A673 (cell line): Measurements from ENCODE around the gene FGF5. TPM values are rescaled to one million over a fixed set of nuclear protein-coding genes. Genes with fewer than 3 reads are reported as not detected.

Experiments used
- BruUV-seq: library from RNA; stranded (reverse); fragments of 400-500 nt; replicated peaks from 2 replicates; lab custom pipeline; 2021; lab: Mats Ljungman, UMichigan
- CTCF ChIA-PET: fragments of 300-600 bp; sonication (Branson Sonifier 250); formaldehyde crosslinking; loops from one replicate; lab custom pipeline; 2022; ENCODE audit warnings: antibody characterized with exemption; lab: Charles Lee
- POLR2A ChIA-PET: fragments of 300-600 bp; sonication (Branson Sonifier 250); formaldehyde crosslinking; loops from one replicate; lab custom pipeline; 2022; ENCODE audit warnings: antibody characterized with exemption; ENCODE audit not compliant: low non-redundant PET; lab: Charles Lee
- DNase-seq: peaks from one replicate; pipeline ENCODE4 v3.0.0-alpha.2; 2015; ENCODE audit warnings: low spot score
- H3K27ac ChIP-seq: fragments of 200-600 bp; sonication (generic); 2 replicates; pipeline ENCODE4 v1.5.1; 2016; ENCODE audit warnings: mixed run types, low read depth, mild to moderate bottlenecking, mixed read lengths, antibody characterized with exemption, low read length; ENCODE audit not compliant: poor library complexity, severe bottlenecking
- H3K27me3 ChIP-seq: fragments of 200-600 bp; sonication (generic); replicated peaks from 2 replicates; pipeline ENCODE4 v1.6.1; 2017; ENCODE audit warnings: mixed run types, low read depth, mild to moderate bottlenecking, mixed read lengths, antibody characterized with exemption, low read length; ENCODE audit not compliant: insufficient read depth, poor library complexity
- H3K36me3 ChIP-seq: fragments of 200-600 bp; sonication (generic); 2 replicates; pipeline ENCODE4 v1.6.1; 2016; ENCODE audit warnings: mixed run types, mild to moderate bottlenecking, mixed read lengths, antibody characterized with exemption, low read length; ENCODE audit not compliant: insufficient read depth, poor library complexity, severe bottlenecking
- H3K4me1 ChIP-seq: fragments of 200-600 bp; sonication (generic); 2 replicates; pipeline ENCODE4 v1.6.1; 2017; ENCODE audit warnings: mixed run types, mild to moderate bottlenecking, mixed read lengths, antibody characterized with exemption, low read length; ENCODE audit not compliant: insufficient read depth, poor library complexity, severe bottlenecking
- H3K4me3 ChIP-seq: fragments of 200-600 bp; sonication (generic); 2 replicates; pipeline ENCODE4 v1.5.1; 2016; ENCODE audit warnings: low read depth, mixed run types, mild to moderate bottlenecking, mixed read lengths, low read length; ENCODE audit not compliant: poor library complexity, severe bottlenecking
- H3K9me3 ChIP-seq: fragments of 200-600 bp; sonication (generic); 2 replicates; pipeline ENCODE4 v1.6.1; 2016; ENCODE audit warnings: mixed run types, low read depth, mild to moderate bottlenecking, mixed read lengths, antibody characterized with exemption, low read length; ENCODE audit not compliant: poor library complexity, severe bottlenecking
- CTCF ChIP-seq: fragments of 300-800, 200-600 bp; sonication (generic); conservative IDR thresholded peaks from 2 replicates; pipeline ENCODE4 v1.5.1; 2017; ENCODE audit warnings: low read depth, mild to moderate bottlenecking, antibody characterized with exemption, low read length, moderate library complexity, mixed read lengths
- EZH2 ChIP-seq: fragments of 200-600 bp; sonication (generic); IDR thresholded peaks from 2 replicates; pipeline ENCODE4 v1.6.1; 2017; ENCODE audit warnings: borderline replicate concordance, low read depth, mild to moderate bottlenecking, mixed read lengths, antibody characterized with exemption, low read length; ENCODE audit not compliant: poor library complexity, severe bottlenecking
- intact Hi-C: fragments of 100-400 bp; cut with micrococcal nuclease; formaldehyde crosslinking; loops from one replicate; pipeline ENCODE4 v1.10.0; 2022; ENCODE audit not compliant: unreplicated experiment
- total RNA-seq: library from RNA; stranded (reverse); gene quantifications from 2 replicates; pipeline ENCODE4 v1.2.3, GENCODE V29; 2021

FGF5 gene
- total RNA-seq, 1 experiment from 2014 or later: not detected

GRCh38 chr4:80259817-80260216 is 6.6 kb upstream of the FGF5 start:
- Histone ChIP-seq H3K27me3 (peaks cover 27% of the 10 kb centered on the region), H3K36me3 (no peaks in the 10 kb centered on the region), H3K9me3 (no peaks in the 10 kb centered on the region), H3K4me3 (no peak overlapping the region), H3K4me1 (no peaks in the 10 kb centered on the region), H3K27ac (no peak overlapping the region)
- intact Hi-C loops: no loop called here
- TF ChIP-seq CTCF: no peak
- no peak for TF ChIP-seq EZH2
- POLR2A ChIA-PET: no interaction called here
- no peak for DNase-seq
- CTCF ChIA-PET: no interaction called here
- no TSS peak for BruUV-seq

GRCh38 chr4:80261989-80262600 is 4.4 kb upstream of the FGF5 start:
- TF ChIP-seq EZH2: no peak
- TF ChIP-seq CTCF: no peak
- ChIA-PET CTCF (no interaction called here), POLR2A (no interaction called here)
- H3K27me3 ChIP-seq: peaks cover 35% of the 10 kb centered on the region
- H3K36me3 ChIP-seq: no peaks in the 10 kb centered on the region
- no TSS peak for BruUV-seq
- H3K4me1 ChIP-seq: no peaks in the 10 kb centered on the region
- H3K4me3 ChIP-seq: no peak overlapping the region
- no peak for DNase-seq
- no peak overlapping the region for H3K27ac ChIP-seq
- no peaks in the 10 kb centered on the region for H3K9me3 ChIP-seq
- intact Hi-C loops: no loop called here

GRCh38 chr4:80263541-80264351 is 2.7 kb upstream of the FGF5 start:
- Histone ChIP-seq H3K27ac (no peak overlapping the region), H3K4me3 (no peak overlapping the region), H3K36me3 (no peaks in the 10 kb centered on the region), H3K9me3 (no peaks in the 10 kb centered on the region), H3K4me1 (no peaks in the 10 kb centered on the region), H3K27me3 (peaks cover 49% of the 10 kb centered on the region)
- ChIA-PET POLR2A (no interaction called here), CTCF (no interaction called here)
- no TSS peak for BruUV-seq
- TF ChIP-seq EZH2: no peak
- no peak for TF ChIP-seq CTCF
- intact Hi-C loops: no loop called here
- no peak for DNase-seq
